22Rv1 (cell line): Measurements from ENCODE around the gene C20orf173.

Experiments used
- H3K27ac ChIP-seq: fragments of 450-650 bp; 2 replicates; pipeline ENCODE4 v1.5.1; 2017
- ZFX ChIP-seq: fragments of 450-650 bp; IDR thresholded peaks from 2 replicates; pipeline ENCODE4 v1.6.1; 2017; ENCODE audit warnings: antibody characterized with exemption, borderline replicate concordance
- TF ChIP-seq, protein P1 (sequence below): fragments of 450-650 bp; IDR thresholded peaks from 2 replicates; pipeline ENCODE4 v1.5.1; 2017; ENCODE audit warnings: mild to moderate bottlenecking

Gene C20orf173

DNA sequence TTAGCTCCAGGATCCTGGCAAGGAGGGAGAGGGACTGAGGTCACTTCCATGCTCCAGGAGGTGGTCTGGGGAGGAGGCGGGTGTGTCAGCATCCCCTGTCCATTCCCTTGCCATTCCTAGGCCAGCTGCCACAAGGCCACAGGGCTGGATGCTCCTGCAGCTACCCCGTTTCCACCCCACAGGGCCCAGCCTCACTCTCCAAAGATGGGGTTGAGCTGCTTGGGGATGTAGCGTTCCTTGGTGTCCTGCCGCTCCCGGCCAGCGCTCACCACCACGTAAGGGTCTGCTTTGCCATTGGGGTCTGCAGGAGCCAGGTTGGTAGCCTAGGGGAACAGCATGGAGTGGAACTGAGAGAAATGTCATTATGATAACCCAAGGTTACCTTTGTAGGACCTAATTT lies 35.5 kb upstream of the C20orf173 start:
- TF ChIP-seq, protein P1, sequence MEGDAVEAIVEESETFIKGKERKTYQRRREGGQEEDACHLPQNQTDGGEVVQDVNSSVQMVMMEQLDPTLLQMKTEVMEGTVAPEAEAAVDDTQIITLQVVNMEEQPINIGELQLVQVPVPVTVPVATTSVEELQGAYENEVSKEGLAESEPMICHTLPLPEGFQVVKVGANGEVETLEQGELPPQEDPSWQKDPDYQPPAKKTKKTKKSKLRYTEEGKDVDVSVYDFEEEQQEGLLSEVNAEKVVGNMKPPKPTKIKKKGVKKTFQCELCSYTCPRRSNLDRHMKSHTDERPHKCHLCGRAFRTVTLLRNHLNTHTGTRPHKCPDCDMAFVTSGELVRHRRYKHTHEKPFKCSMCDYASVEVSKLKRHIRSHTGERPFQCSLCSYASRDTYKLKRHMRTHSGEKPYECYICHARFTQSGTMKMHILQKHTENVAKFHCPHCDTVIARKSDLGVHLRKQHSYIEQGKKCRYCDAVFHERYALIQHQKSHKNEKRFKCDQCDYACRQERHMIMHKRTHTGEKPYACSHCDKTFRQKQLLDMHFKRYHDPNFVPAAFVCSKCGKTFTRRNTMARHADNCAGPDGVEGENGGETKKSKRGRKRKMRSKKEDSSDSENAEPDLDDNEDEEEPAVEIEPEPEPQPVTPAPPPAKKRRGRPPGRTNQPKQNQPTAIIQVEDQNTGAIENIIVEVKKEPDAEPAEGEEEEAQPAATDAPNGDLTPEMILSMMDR: no peak
- no peak for TF ChIP-seq ZFX
- H3K27ac ChIP-seq: no peak overlapping the region

DNA sequence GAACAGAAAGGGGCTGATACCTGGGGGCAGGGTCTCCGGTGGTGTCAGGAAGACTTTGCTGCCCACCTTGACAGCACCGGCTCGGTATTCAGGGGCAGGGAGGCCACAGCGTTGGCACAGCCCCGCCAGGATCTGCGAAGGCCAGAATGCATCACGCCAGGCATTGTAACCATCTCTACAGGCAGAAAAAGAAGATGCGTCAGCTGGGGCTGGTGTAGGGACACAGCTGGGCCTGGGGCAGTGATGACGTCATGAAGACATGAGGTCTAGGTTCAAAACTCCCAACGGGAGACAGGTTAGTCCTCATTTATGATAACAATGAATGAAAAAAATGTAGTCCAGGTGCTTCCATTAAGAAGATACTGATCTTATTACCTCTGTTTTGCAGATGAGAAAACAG lies 34.4 kb upstream of the C20orf173 start:
- TF ChIP-seq ZFX: no peak
- TF ChIP-seq, protein P1: no peak
- H3K27ac ChIP-seq: no peak overlapping the region

DNA sequence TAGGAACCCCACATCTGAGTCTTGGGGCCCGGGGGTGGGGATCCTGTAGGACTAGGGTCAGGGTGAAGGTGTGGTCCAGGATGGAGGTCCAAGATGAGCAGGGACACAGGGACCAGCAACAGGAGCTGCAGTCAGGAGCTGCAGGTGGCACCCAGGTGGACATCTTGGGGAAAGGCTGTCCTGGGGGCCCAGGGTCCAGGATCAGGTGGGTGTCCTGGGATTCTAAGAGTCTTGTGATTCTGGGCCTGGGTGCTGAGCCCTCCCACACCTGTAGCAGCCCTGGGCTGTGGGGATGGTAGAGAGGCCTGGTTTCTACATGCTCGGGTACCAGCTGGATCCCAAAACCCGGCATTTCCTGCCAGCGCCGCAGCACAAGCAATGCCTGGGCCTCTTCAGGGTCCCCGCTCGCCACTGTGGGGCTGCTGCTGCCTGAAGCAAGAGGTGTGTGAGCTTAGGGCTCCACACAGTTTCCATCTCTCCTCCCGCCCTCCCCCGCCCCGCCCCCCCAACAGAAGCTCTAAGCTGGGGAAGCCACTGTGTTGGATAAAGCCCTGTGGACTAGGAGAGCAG lies 33.2 kb upstream of the C20orf173 start:
- no peak overlapping the region for H3K27ac ChIP-seq
- TF ChIP-seq, protein P1: no peak
- TF ChIP-seq ZFX: no peak

DNA sequence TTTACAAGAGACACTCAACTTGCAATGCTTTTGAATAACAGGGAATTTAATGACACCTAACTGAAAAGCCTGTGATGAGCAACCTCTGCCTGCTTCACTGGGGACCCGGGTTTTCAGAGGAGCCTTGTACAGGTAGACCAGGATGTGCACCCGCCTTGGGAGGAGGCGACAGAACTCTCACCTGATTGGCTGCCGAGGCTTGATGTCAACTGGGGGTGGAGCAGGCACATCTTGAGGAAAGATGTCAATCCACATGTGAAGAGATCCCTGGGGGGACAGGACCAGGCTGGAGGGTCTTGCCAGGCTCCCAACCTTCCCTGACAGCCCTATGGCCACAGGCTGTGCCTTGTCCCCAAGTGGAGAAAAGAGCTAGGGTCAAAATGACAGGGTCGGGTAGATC lies 32.2 kb upstream of the C20orf173 start:
- no peak for TF ChIP-seq ZFX
- TF ChIP-seq, protein P1: peak; percentile 4; the same call in 1 of the 2 replicates
- H3K27ac ChIP-seq: no peak overlapping the region

DNA sequence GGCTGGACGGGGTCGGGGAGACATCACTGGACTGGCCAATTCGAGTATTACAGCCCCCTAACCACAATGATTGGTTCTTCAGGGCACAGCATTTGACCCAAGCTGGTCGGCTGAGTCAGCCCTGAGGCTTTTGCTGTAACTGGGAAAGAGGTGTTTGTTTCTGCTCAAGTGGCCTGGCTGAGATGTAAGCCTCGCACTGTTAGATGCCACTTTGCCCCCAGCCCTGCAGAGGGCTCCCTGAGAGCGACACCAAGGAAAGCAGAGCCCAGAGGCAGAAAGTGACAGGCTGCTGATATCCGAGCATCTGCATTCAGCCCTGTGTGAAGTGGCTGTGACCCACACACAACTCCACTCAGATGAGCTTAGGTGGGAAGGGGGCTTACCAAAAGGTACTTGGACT lies 31.8 kb upstream of the C20orf173 start:
- no peak for TF ChIP-seq ZFX
- TF ChIP-seq, protein P1: peak; percentile 20
- no peak overlapping the region for H3K27ac ChIP-seq

DNA sequence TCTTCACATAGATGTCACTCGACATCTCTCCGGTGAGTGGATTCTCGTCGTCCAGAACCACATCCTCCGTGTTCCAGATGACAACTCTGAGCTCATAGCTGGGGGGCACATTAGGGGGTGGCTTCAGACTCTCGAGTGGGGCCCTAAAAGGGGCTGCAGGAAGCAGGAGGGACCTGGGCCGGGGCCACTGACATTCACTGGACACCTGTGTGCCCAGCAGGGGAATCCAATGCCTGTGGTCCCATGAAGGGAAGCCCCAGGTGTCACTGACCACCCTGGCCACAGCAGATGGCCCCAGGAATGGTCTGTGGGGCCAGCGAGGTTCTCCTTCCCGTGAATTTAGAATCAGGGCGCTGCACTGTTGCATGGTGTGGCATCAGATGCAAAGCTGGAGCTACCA lies 31.1 kb upstream of the C20orf173 start:
- TF ChIP-seq ZFX: no peak
- TF ChIP-seq, protein P1: no peak
- no peak overlapping the region for H3K27ac ChIP-seq

DNA sequence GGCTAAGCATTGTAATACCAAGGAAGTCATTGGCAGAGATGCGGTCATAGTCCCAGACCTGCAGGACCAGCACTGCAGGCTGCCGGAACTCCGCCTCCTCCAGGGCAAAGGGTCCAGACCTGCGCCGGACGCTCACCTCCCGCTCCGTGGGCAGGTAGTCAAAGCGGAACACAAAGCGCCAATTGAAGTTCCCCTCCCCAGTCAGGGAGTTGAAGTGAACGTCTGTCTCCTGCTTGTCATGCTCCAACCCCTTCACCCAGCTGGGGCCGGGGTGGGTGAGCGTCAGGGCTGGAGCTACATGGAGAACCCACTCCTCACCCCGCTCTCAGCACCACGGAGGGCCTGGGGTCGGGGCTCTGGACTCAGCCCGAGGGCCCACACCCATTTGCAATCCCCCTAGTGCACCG lies 30.7 kb upstream of the C20orf173 start:
- TF ChIP-seq ZFX: no peak
- TF ChIP-seq, protein P1: no peak

More for the DNA sequence above, 30.7 kb upstream of the C20orf173 start:
- no peak overlapping the region for H3K27ac ChIP-seq
